Measurements from ENCODE around the gene SLC44A4. TPM values are rescaled to one million over a fixed set of nuclear protein-coding genes. Genes with fewer than 3 reads are reported as not detected.
A peak's percentile ranks its signal among the peaks of the same experiment; 100 is the strongest.

SLC44A4 gene
- total RNA-seq, 1 experiment from 2014 or later = 3.1 TPM

- DNase-seq (ENCODE audit: low spot score) = no peak
- ATAC-seq = no peak
- no peaks in the 10 kb centered on the region for H3K4me1 Mint-ChIP-seq
- H3K9me3 Mint-ChIP-seq = peaks cover 9% of the 10 kb centered on the region
- ChIA-PET POLR2A (no interaction called here), CTCF (interaction anchor here (1.7 kb wide), 1 partner anchor 24 kb away, joined by 5 read pairs; no protein-coding TSS in a partner anchor)
- no peak overlapping the region for H3K27ac Mint-ChIP-seq
- TF ChIP-seq ZNF532 (CRISPR knock-in tag; IDR thresholded peaks at IDR 0.05; ENCODE audit: borderline replicate concordance) (no peak), ZSCAN18 (CRISPR knock-in tag; IDR thresholded peaks at IDR 0.05) (no peak)
- no peaks in the 10 kb centered on the region for H3K36me3 Mint-ChIP-seq
- peaks cover 20% of the 10 kb centered on the region for H3K27me3 Mint-ChIP-seq (ENCODE audit: low read depth)
- no peak overlapping the region for H3K4me3 Mint-ChIP-seq
These were observed 49.3 kb upstream of the SLC44A4 start for GRCh38 chr6:31927863-31928671.

- CTCF ChIA-PET = interaction anchor here (1.7 kb wide), 1 partner anchor 25 kb away, joined by 5 read pairs; no protein-coding TSS in a partner anchor
- no peak within 1 kb of the TSS for H3K27ac Mint-ChIP-seq
- peaks cover 5% of the 10 kb centered on the region for H3K9me3 Mint-ChIP-seq
- no peak for ATAC-seq
- no peak for DNase-seq (ENCODE audit: low spot score)
- H3K4me3 Mint-ChIP-seq = no peak within 1 kb of the TSS
- peaks cover 17% of the 10 kb centered on the region for H3K27me3 Mint-ChIP-seq (ENCODE audit: low read depth)
- H3K4me1 Mint-ChIP-seq = no peaks in the 10 kb centered on the region
- no peaks in the 10 kb centered on the region for H3K36me3 Mint-ChIP-seq
- TF ChIP-seq HMGA2 (CRISPR knock-in tag; IDR thresholded peaks at IDR 0.05) (no peak), GABPB1 (CRISPR knock-in tag; IDR thresholded peaks at IDR 0.05) (peak; percentile 87)
- POLR2A ChIA-PET = no interaction called here
These were observed 48.6 kb upstream of the SLC44A4 start, which contains the start of gene C2 for GRCh38 chr6:31927242-31927862. TSS of gene C2 (plus strand) at chr6:31927717. CDS start at chr6:31927753, 36 bp downstream.

- Mint-ChIP-seq H3K4me1 (no peaks in the 10 kb centered on the region), H3K9me3 (no peaks in the 10 kb centered on the region), H3K4me3 (no peak overlapping the region), H3K36me3 (no peaks in the 10 kb centered on the region), H3K27ac (no peak overlapping the region), H3K27me3 (ENCODE audit: low read depth) (peaks cover 15% of the 10 kb centered on the region)
- peak; percentile 87 for ATAC-seq
- ChIA-PET CTCF (interaction anchor here (0.5 to 2.6 kb wide), 31 partner anchors 12 to 262 kb away, joined by 3 to 22 read pairs (median 4); partner anchors contain the start of genes C6orf47, CFB, EHMT2 and HSPA1B), POLR2A (no interaction called here)
- DNase-seq (ENCODE audit: low spot score) = peak; percentile 50
- no peak for TF ChIP-seq ATF6 (CRISPR knock-in tag; IDR thresholded peaks at IDR 0.05)
- TF ChIP-seq HMGXB4 (CRISPR knock-in tag; IDR thresholded peaks at IDR 0.05) = no peak
- no peak for TF ChIP-seq OVOL2 (CRISPR knock-in tag; IDR thresholded peaks at IDR 0.05; ENCODE audit: borderline replicate concordance)
- no peak for TF ChIP-seq TEAD4 (CRISPR knock-in tag; IDR thresholded peaks at IDR 0.05)
- no peak for TF ChIP-seq ZNF671 (CRISPR knock-in tag; IDR thresholded peaks at IDR 0.05)
- TF ChIP-seq ZNF138 (CRISPR knock-in tag; conservative IDR thresholded peaks at IDR 0.05) = no peak
- no peak for TF ChIP-seq TEAD1 (CRISPR knock-in tag; IDR thresholded peaks at IDR 0.05)
- no peak for TF ChIP-seq NFYB (CRISPR knock-in tag; conservative IDR thresholded peaks at IDR 0.05; ENCODE audit: low read depth)
- TF ChIP-seq CTCF (IDR thresholded peaks at IDR 0.05) = no peak
- TF ChIP-seq FOXP4 (CRISPR knock-in tag; IDR thresholded peaks at IDR 0.05) = no peak
These were observed 44.1 kb upstream of the SLC44A4 start for GRCh38 chr6:31922942-31923341.

Measured in WTC11 (cell line).